Caco-2 (cell line): Measurements from ENCODE around the gene STK25. TPM values are rescaled to one million over a fixed set of nuclear protein-coding genes. Genes with fewer than 3 reads are reported as not detected.
"Not testable (repeated sequence)": the region's sequence is repeated elsewhere in the genome, so short reads cannot be mapped to it uniquely, and the experiment has no call there.

Experiments used
- BruUV-seq: library from RNA; stranded (reverse); fragments of 400-500 nt; replicated peaks from 2 replicates; lab custom pipeline; 2021; lab: Mats Ljungman, UMichigan
- CTCF ChIA-PET: fragments of 300-600 bp; sonication (Branson Sonifier 250); formaldehyde crosslinking; loops from one replicate; lab custom pipeline; 2022; ENCODE audit warnings: antibody characterized with exemption; lab: Charles Lee
- POLR2A ChIA-PET: fragments of 300-600 bp; sonication (Branson Sonifier 250); formaldehyde crosslinking; loops from one replicate; lab custom pipeline; 2022; ENCODE audit warnings: antibody characterized with exemption; lab: Charles Lee
- DNase-seq, 2 experiments: peaks; one replicate each; pipeline versions ENCODE4 v3.0.0 to v3.0.0-alpha.2; 2020 to 2022
- H3K27me3 ChIP-seq: replicated peaks from 2 replicates; pipeline ENCODE4 v1.6.0; 2011; ENCODE audit warnings: low read length; ENCODE audit not compliant: control insufficient read depth, insufficient read depth
- H3K36me3 ChIP-seq: 2 replicates; pipeline ENCODE4 v1.5.1; 2011; ENCODE audit warnings: low read length; ENCODE audit not compliant: control insufficient read depth, insufficient read depth
- H3K4me1 ChIP-seq: fragments of 250-450 bp; sonication (Bioruptor Pico); 2 replicates; pipeline ENCODE4 v1.5.1; 2020; ENCODE audit warnings: mild to moderate bottlenecking
- H3K4me3 ChIP-seq: 2 replicates; pipeline ENCODE4 v1.5.1; 2011; ENCODE audit warnings: low read depth, mild to moderate bottlenecking, control low read depth, low read length
- H3K9me3 ChIP-seq: fragments of 250-450 bp; sonication (Bioruptor Pico); 2 replicates; pipeline ENCODE4 v1.5.1; 2020; ENCODE audit warnings: mild to moderate bottlenecking, moderate library complexity
- H3K27ac Mint-ChIP-seq: one replicate; pipeline ENCODE4 v1.8.0; 2022; ENCODE audit warnings: mixed read lengths; ENCODE audit not compliant: unreplicated experiment
- H3K27me3 Mint-ChIP-seq: one replicate; pipeline ENCODE4 v1.8.0; 2022; ENCODE audit warnings: mixed read lengths; ENCODE audit not compliant: insufficient read depth, unreplicated experiment
- H3K36me3 Mint-ChIP-seq: one replicate; pipeline ENCODE4 v1.8.0; 2022; ENCODE audit warnings: mild to moderate bottlenecking, mixed read lengths; ENCODE audit not compliant: insufficient read depth, unreplicated experiment
- H3K4me1 Mint-ChIP-seq: one replicate; pipeline ENCODE4 v1.8.0; 2022; ENCODE audit warnings: low read depth, mixed read lengths; ENCODE audit not compliant: unreplicated experiment
- H3K4me3 Mint-ChIP-seq: one replicate; pipeline ENCODE4 v1.8.0; 2022; ENCODE audit warnings: mild to moderate bottlenecking, moderate library complexity, mixed read lengths; ENCODE audit not compliant: unreplicated experiment
- H3K9me3 Mint-ChIP-seq: one replicate; pipeline ENCODE4 v1.8.0; 2022; ENCODE audit warnings: mixed read lengths; ENCODE audit not compliant: unreplicated experiment
- CTCF ChIP-seq, 2 experiments: fragments of 200-600 bp in 1 of 2; IDR thresholded peaks; 1 replicate in 1 of 2; 2 replicates in 1 of 2; pipeline versions ENCODE4 v1.5.1 to v1.8.0; 2011 to 2022; ENCODE audit warnings: antibody characterized with exemption in 1 of 2, control low read depth in 1 of 2, inconsistent platforms in 1 of 2, low read depth in 1 of 2, low read length in 1 of 2, mild to moderate bottlenecking in 1 of 2, moderate library complexity in 1 of 2; ENCODE audit not compliant: insufficient read depth in 1 of 2, severe bottlenecking in 1 of 2, unreplicated experiment in 1 of 2
- intact Hi-C: fragments of 100-400 bp; cut with micrococcal nuclease; formaldehyde crosslinking; loops from one replicate; pipeline ENCODE4 v1.10.0; 2022; ENCODE audit not compliant: unreplicated experiment
- total RNA-seq: library from RNA; stranded (reverse); gene quantifications from 2 replicates; pipeline ENCODE4 v1.2.3, GENCODE V29; 2022

The STK25 gene
- total RNA-seq, 1 experiment from 2014 or later: 92.6 TPM

GRCh38 chr2:241532168-241532567 is 23.8 kb upstream of the STK25 start:
- no peak for TF ChIP-seq CTCF (IDR thresholded peaks at IDR 0.05; ENCODE audit: insufficient read depth in 1 of 2, low read depth in 1 of 2, low read length in 1 of 2, severe bottlenecking in 1 of 2, unreplicated experiment in 1 of 2)
- intact Hi-C loops: no loop called here
- H3K27me3 ChIP-seq: no peaks in the 10 kb centered on the region
- no peaks in the 10 kb centered on the region for H3K4me1 ChIP-seq
- CTCF ChIA-PET: no interaction called here
- H3K4me3 ChIP-seq: no peak overlapping the region
- no TSS peak for BruUV-seq
- POLR2A ChIA-PET: no interaction called here
- H3K36me3 ChIP-seq: no peaks in the 10 kb centered on the region
- Mint-ChIP-seq H3K4me3 (no peak overlapping the region), H3K27me3 (no peaks in the 10 kb centered on the region), H3K9me3 (no peaks in the 10 kb centered on the region), H3K36me3 (no peaks in the 10 kb centered on the region), H3K4me1 (no peaks in the 10 kb centered on the region), H3K27ac (no peak overlapping the region)
- no peaks in the 10 kb centered on the region for H3K9me3 ChIP-seq
- DNase-seq: no peak

- no peak for DNase-seq
- BruUV-seq: no TSS peak
- no peak overlapping the region for H3K4me3 ChIP-seq
- Mint-ChIP-seq H3K4me1 (no peaks in the 10 kb centered on the region), H3K36me3 (no peaks in the 10 kb centered on the region), H3K9me3 (no peaks in the 10 kb centered on the region), H3K4me3 (no peak overlapping the region), H3K27me3 (no peaks in the 10 kb centered on the region), H3K27ac (no peak overlapping the region)
- no peaks in the 10 kb centered on the region for H3K4me1 ChIP-seq
- H3K27me3 ChIP-seq: no peaks in the 10 kb centered on the region
- no peaks in the 10 kb centered on the region for H3K36me3 ChIP-seq
- no peak for TF ChIP-seq CTCF (IDR thresholded peaks at IDR 0.05; ENCODE audit: insufficient read depth in 1 of 2, low read depth in 1 of 2, low read length in 1 of 2, severe bottlenecking in 1 of 2, unreplicated experiment in 1 of 2)
- ChIA-PET CTCF (no interaction called here), POLR2A (no interaction called here)
- intact Hi-C loops: no loop called here
- no peaks in the 10 kb centered on the region for H3K9me3 ChIP-seq
Observed at GRCh38 chr2:241531161-241531722, 22.9 kb upstream of the STK25 start.

GRCh38 chr2:241530571-241530970 is 22.2 kb upstream of the STK25 start:
- no peaks in the 10 kb centered on the region for H3K36me3 ChIP-seq
- no peaks in the 10 kb centered on the region for H3K4me1 ChIP-seq
- Mint-ChIP-seq H3K4me3 (no peak overlapping the region), H3K27ac (no peak overlapping the region), H3K9me3 (no peaks in the 10 kb centered on the region), H3K4me1 (no peaks in the 10 kb centered on the region), H3K27me3 (no peaks in the 10 kb centered on the region), H3K36me3 (no peaks in the 10 kb centered on the region)
- H3K4me3 ChIP-seq: no peak overlapping the region
- intact Hi-C loops: no loop called here
- no TSS peak for BruUV-seq
- no peaks in the 10 kb centered on the region for H3K9me3 ChIP-seq
- no peak for DNase-seq
- CTCF ChIA-PET: no interaction called here
- TF ChIP-seq CTCF (IDR thresholded peaks at IDR 0.05; ENCODE audit: insufficient read depth in 1 of 2, low read depth in 1 of 2, low read length in 1 of 2, severe bottlenecking in 1 of 2, unreplicated experiment in 1 of 2): no peak
- no peaks in the 10 kb centered on the region for H3K27me3 ChIP-seq
- POLR2A ChIA-PET: no interaction called here

GRCh38 chr2:241525818-241526780 is 17.7 kb upstream of the STK25 start:
- DNase-seq: peak in 1 of 2 experiments; percentile 6
- H3K4me3 ChIP-seq, H3K36me3 Mint-ChIP-seq, H3K27me3 Mint-ChIP-seq, H3K4me3 Mint-ChIP-seq, H3K27me3 ChIP-seq, H3K9me3 ChIP-seq, H3K9me3 Mint-ChIP-seq, H3K4me1 ChIP-seq, H3K4me1 Mint-ChIP-seq, H3K27ac Mint-ChIP-seq, BruUV-seq, CTCF ChIA-PET, intact Hi-C loops, H3K36me3 ChIP-seq, POLR2A ChIA-PET: not testable (repeated sequence)
